Measurements from ENCODE around the gene KRTAP12-1. TPM values are rescaled to one million over a fixed set of nuclear protein-coding genes. Genes with fewer than 3 reads are reported as not detected.

KRTAP12-1 gene
- total RNA-seq, 4 donors from 2014 or later = not detected

DNA sequence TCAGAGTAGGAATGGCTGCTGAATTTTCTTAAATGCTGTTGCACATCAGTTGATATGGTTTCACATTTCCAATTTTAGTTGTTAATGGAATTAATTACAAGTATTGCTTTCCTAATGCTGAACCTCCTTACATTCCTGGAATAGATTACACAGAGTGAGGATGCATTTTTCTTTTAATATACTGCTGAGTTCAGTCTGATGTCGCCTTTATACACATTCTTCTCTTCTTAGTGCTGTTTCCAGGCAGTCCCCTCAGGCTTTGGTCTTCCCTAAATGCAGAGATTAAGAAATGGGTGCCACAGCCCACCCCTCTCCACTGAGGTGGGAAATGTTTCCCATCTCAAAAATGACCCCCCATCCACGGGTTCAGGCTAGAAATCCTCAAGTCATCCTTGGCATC, 36.1 kb upstream of the KRTAP12-1 start:
- TF ChIP-seq, protein P1, sequence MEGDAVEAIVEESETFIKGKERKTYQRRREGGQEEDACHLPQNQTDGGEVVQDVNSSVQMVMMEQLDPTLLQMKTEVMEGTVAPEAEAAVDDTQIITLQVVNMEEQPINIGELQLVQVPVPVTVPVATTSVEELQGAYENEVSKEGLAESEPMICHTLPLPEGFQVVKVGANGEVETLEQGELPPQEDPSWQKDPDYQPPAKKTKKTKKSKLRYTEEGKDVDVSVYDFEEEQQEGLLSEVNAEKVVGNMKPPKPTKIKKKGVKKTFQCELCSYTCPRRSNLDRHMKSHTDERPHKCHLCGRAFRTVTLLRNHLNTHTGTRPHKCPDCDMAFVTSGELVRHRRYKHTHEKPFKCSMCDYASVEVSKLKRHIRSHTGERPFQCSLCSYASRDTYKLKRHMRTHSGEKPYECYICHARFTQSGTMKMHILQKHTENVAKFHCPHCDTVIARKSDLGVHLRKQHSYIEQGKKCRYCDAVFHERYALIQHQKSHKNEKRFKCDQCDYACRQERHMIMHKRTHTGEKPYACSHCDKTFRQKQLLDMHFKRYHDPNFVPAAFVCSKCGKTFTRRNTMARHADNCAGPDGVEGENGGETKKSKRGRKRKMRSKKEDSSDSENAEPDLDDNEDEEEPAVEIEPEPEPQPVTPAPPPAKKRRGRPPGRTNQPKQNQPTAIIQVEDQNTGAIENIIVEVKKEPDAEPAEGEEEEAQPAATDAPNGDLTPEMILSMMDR (IDR thresholded peaks at IDR 0.05; ENCODE audit: low read depth) = no peak

DNA sequence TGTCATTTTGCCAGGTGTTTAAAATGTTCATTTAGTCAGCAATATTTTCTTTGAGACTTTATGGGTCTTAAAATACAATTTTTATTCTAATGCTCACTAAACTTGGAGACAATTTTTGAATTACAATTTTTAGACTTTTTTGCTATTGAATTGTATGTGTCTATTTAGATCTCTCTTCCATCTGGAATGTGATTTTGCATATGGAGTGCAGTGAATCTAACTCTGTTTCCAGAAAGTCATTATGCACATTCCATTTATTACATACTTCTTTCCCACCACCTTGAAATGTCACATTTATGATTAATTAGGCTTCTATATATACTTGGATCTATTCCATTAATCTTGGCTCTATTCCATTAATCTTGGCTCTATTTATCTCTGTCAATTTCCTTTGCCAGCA, 35.0 kb upstream of the KRTAP12-1 start:
- TF ChIP-seq, protein P1 (IDR thresholded peaks at IDR 0.05; ENCODE audit: low read depth) = no peak

- TF ChIP-seq, protein P1 (IDR thresholded peaks at IDR 0.05; ENCODE audit: low read depth) = no peak
Measured at GRCh38 chr21:44714905-44715304, 32.9 kb upstream of the KRTAP12-1 start.

DNA sequence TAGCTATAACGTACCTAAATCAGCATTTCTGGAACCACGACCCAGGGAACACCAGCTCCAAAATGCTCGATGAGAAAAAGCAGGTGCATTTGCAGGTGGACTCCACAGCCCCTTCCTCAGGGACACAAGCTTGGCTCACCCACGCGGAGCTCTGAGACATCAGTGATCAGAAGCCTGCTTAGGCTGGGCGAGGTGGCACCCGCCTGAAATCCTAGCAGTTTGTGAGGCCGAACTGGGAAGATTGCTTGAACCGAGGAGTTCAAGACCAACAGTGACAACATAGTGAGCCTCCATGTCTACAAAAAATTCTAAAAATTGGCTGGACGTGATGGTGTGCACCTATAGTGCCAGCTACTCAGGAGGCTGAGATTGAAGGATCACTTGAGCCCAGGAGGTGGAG, 31.9 kb upstream of the KRTAP12-1 start:
- TF ChIP-seq, protein P1 (IDR thresholded peaks at IDR 0.05; ENCODE audit: low read depth) = no peak

GRCh38 chr21:44713130-44713529, 31.2 kb upstream of the KRTAP12-1 start:
- TF ChIP-seq, protein P1 (IDR thresholded peaks at IDR 0.05; ENCODE audit: low read depth) = no peak

DNA sequence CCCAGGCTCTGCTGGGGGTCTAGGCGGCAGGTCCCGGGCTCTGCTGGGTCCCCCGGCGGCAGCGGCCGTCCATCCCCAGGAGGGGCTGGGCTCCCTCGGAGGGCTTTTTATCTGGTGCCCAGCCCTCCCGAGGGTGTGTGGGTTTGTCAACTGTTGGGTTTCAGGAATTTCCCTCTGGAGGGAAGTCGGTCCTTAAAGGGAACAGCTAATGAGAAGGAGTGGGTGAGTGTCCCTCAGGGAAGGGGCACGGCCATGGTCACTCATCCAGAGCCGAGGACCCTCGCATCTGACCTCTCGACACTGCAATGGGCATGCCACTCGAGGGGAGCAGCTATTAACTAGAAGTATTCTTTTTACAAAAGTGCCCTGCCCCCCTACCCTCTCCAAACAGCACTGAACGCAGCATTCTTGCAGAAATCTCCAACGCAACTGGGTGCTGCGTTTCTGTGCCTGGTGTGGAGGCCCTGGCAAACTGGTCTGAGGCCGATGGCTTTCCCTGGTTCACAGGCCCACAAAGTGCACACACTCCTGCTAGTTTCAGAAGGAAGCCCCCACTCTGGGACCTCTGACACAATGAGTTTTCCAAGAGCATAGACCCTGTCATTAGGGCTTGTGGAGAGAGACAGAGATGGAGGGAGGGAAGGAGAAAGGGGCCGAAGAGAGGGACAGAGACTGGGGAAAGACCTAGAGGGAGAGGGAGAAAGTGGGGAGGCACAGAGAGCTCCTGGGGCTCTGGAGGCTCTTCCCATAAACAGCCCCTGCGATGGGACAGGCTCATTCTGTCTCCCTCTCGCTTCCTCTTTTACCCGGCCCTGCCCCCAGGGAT, 30.5 kb upstream of the KRTAP12-1 start:
- TF ChIP-seq, protein P1 (IDR thresholded peaks at IDR 0.05; ENCODE audit: low read depth) = no peak

GRCh38 chr21:44711327-44712202, 29.6 kb upstream of the KRTAP12-1 start, which contains the start of gene TSPEAR:
TSPEAR (minus strand) TSS chr21:44711572; CDS start chr21:44711514, 58 bp downstream.
- TF ChIP-seq, protein P1 (IDR thresholded peaks at IDR 0.05; ENCODE audit: low read depth) = no peak

All from subcutaneous adipose tissue (tissue), 4 donors.